GM23248 (cell line): Measurements from ENCODE around the gene SOX5. TPM values are rescaled to one million over a fixed set of nuclear protein-coding genes. Genes with fewer than 3 reads are reported as not detected.

ENCODE experiments used
- DNase-seq: peaks from one replicate; pipeline ENCODE4 v3.0.0-alpha.2; 2015
- H2AFZ ChIP-seq: fragments of 200-600 bp; sonication (generic); 2 replicates; pipeline ENCODE4 v1.6.1; 2016; ENCODE audit warnings: antibody characterized with exemption
- H3F3A ChIP-seq: fragments of 200-600 bp; sonication (generic); 2 replicates; pipeline ENCODE4 v1.6.1; 2016; ENCODE audit warnings: mild to moderate bottlenecking, antibody characterized with exemption, mixed run types; ENCODE audit not compliant: insufficient read depth
- H3K27ac ChIP-seq: fragments of 200-600 bp; sonication (generic); 2 replicates; pipeline ENCODE4 v1.5.1; 2016; ENCODE audit warnings: mild to moderate bottlenecking
- H3K27me3 ChIP-seq: fragments of 200-600 bp; sonication (generic); replicated peaks from 2 replicates; pipeline ENCODE4 v1.6.1; 2016; ENCODE audit warnings: mild to moderate bottlenecking; ENCODE audit not compliant: insufficient read depth
- H3K36me3 ChIP-seq: fragments of 200-600 bp; sonication (generic); 2 replicates; pipeline ENCODE4 v1.6.1; 2016; ENCODE audit warnings: low read depth, mild to moderate bottlenecking
- H3K4me1 ChIP-seq: fragments of 200-600 bp; sonication (generic); 2 replicates; pipeline ENCODE4 v1.6.1; 2016; ENCODE audit warnings: mild to moderate bottlenecking; ENCODE audit not compliant: insufficient read depth
- H3K4me2 ChIP-seq: fragments of 200-600 bp; sonication (generic); one replicate; pipeline ENCODE4 v1.6.1; 2016; ENCODE audit warnings: mild to moderate bottlenecking; ENCODE audit not compliant: unreplicated experiment
- H3K4me3 ChIP-seq: fragments of 200-600 bp; sonication (generic); 2 replicates; pipeline ENCODE4 v1.5.1; 2016; ENCODE audit warnings: mild to moderate bottlenecking
- H3K79me2 ChIP-seq: fragments of 200-600 bp; sonication (generic); 2 replicates; pipeline ENCODE4 v1.6.1; 2016; ENCODE audit warnings: mild to moderate bottlenecking; ENCODE audit not compliant: insufficient read depth
- H3K9ac ChIP-seq: fragments of 200-600 bp; sonication (generic); 2 replicates; pipeline ENCODE4 v1.6.1; 2016; ENCODE audit warnings: mild to moderate bottlenecking
- H3K9me2 ChIP-seq: fragments of 200-600 bp; sonication (generic); 2 replicates; pipeline ENCODE4 v1.6.1; 2016; ENCODE audit warnings: mixed run types, mild to moderate bottlenecking, moderate library complexity; ENCODE audit not compliant: insufficient read depth
- H3K9me3 ChIP-seq: fragments of 200-600 bp; sonication (generic); one replicate; pipeline ENCODE4 v1.6.1; 2017; ENCODE audit warnings: low read depth
- H4K20me1 ChIP-seq: fragments of 200-600 bp; sonication (generic); 2 replicates; pipeline ENCODE4 v1.6.0; 2016; ENCODE audit not compliant: insufficient read depth
- EZH2 ChIP-seq: fragments of 200-600 bp; sonication (generic); IDR thresholded peaks from 2 replicates; pipeline ENCODE4 v1.6.1; 2018; ENCODE audit warnings: antibody characterized with exemption, mild to moderate bottlenecking; ENCODE audit not compliant: insufficient read depth, poor library complexity, severe bottlenecking
- EZH2phosphoT487 ChIP-seq: fragments of 200-600 bp; sonication (generic); IDR thresholded peaks from 2 replicates; pipeline ENCODE4 v1.6.1; 2018; ENCODE audit warnings: antibody characterized with exemption, moderate library complexity, mild to moderate bottlenecking, low read depth; ENCODE audit not compliant: insufficient read depth
- whole genome bisulfite sequencing, 2 experiments: methylation state at CpG; one replicate each; pipeline ENCODE4 v1.1.6; 2015 to 2017; ENCODE audit warnings: low lambda C conversion rate in 2 of 2, low coverage in 1 of 2; ENCODE audit errors: missing lambda C conversion rate in 2 of 2; 5-methylcytosine and 5-hydroxymethylcytosine counted together
- in situ Hi-C: fragments of 300-500 bp; cut with MboI; formaldehyde crosslinking; loops from 2 replicates; pipeline ENCODE4 v1.15.0; 2020
- polyA plus RNA-seq: library from polyadenylated mRNA; unstranded; fragments of >200 nt; fragmentation: Nextera tagmentation; extraction: Ambion mirVana; gene quantifications from 2 replicates; pipeline ENCODE4 v1.2.1, GENCODE V29; 2016
- total RNA-seq: library from RNA; depleted of rRNA; stranded (reverse); fragments of >200 nt; shearing (Covaris generic); gene quantifications from 2 replicates; pipeline ENCODE4 v1.2.3, GENCODE V29; 2014

Gene SOX5
- total and polyA plus RNA-seq, 2 experiments from 2014 or later, result not detected

GRCh38 chr12:23536293-23536692 is 413.2 kb downstream of the SOX5 start:
- H3K9ac ChIP-seq, result no peak overlapping the region
- in situ Hi-C loops, result no loop called here
- no peaks in the 10 kb centered on the region for H3K36me3 ChIP-seq
- H3K4me3 ChIP-seq, result no peak overlapping the region
- H3K9me2 ChIP-seq, result no peaks in the 10 kb centered on the region
- no peaks in the 10 kb centered on the region for H4K20me1 ChIP-seq
- H3K27ac ChIP-seq, result no peak overlapping the region
- no peaks in the 10 kb centered on the region for H3K4me1 ChIP-seq
- H3F3A ChIP-seq, result no peaks in the 10 kb centered on the region
- WGBS, 2 experiments, result 52 to 53% methylated on average over 7 of the region's 7 CpGs
- no peak overlapping the region for H2AFZ ChIP-seq
- H3K4me2 ChIP-seq, result no peak overlapping the region
- H3K27me3 ChIP-seq, result no peaks in the 10 kb centered on the region
- no peaks in the 10 kb centered on the region for H3K9me3 ChIP-seq
- no peak for DNase-seq
- TF ChIP-seq EZH2, result no peak
- no peak for TF ChIP-seq EZH2phosphoT487
- H3K79me2 ChIP-seq, result no peaks in the 10 kb centered on the region

GRCh38 chr12:23535441-23535840 is 414.0 kb downstream of the SOX5 start:
- no peak overlapping the region for H3K27ac ChIP-seq
- no peaks in the 10 kb centered on the region for H4K20me1 ChIP-seq
- H3K36me3 ChIP-seq, result no peaks in the 10 kb centered on the region
- H3K9me2 ChIP-seq, result no peaks in the 10 kb centered on the region
- WGBS, 2 experiments, result 17% methylated on average over 1 of the region's 1 CpG
- DNase-seq, result no peak
- H3K27me3 ChIP-seq, result no peaks in the 10 kb centered on the region
- TF ChIP-seq EZH2 (no peak), EZH2phosphoT487 (no peak)
- no peaks in the 10 kb centered on the region for H3F3A ChIP-seq
- no peak overlapping the region for H3K4me2 ChIP-seq
- H3K4me1 ChIP-seq, result no peaks in the 10 kb centered on the region
- H2AFZ ChIP-seq, result no peak overlapping the region
- H3K4me3 ChIP-seq, result no peak overlapping the region
- no peaks in the 10 kb centered on the region for H3K79me2 ChIP-seq
- no peaks in the 10 kb centered on the region for H3K9me3 ChIP-seq
- in situ Hi-C loops, result no loop called here
- H3K9ac ChIP-seq, result no peak overlapping the region

- Histone ChIP-seq H3K4me3 (no peak overlapping the region), H3K27me3 (no peaks in the 10 kb centered on the region), H4K20me1 (no peaks in the 10 kb centered on the region), H3K4me1 (no peaks in the 10 kb centered on the region), H2AFZ (no peak overlapping the region), H3K36me3 (no peaks in the 10 kb centered on the region), H3K27ac (no peak overlapping the region), H3K9me3 (no peaks in the 10 kb centered on the region), H3F3A (no peaks in the 10 kb centered on the region), H3K79me2 (no peaks in the 10 kb centered on the region), H3K9me2 (no peaks in the 10 kb centered on the region), H3K4me2 (no peak overlapping the region), H3K9ac (no peak overlapping the region)
- in situ Hi-C loops, result no loop called here
- no peak for DNase-seq
- 41 to 52% methylated on average over 8 of the region's 8 CpGs for WGBS, 2 experiments
- no peak for TF ChIP-seq EZH2phosphoT487
- TF ChIP-seq EZH2, result no peak
Observed at GRCh38 chr12:23534196-23534595, 415.3 kb downstream of the SOX5 start.

- no peaks in the 10 kb centered on the region for H3K9me2 ChIP-seq
- no peak for DNase-seq
- WGBS, 2 experiments, result 25 to 37% methylated on average over 1 of the region's 1 CpG
- H3K4me2 ChIP-seq, result no peak overlapping the region
- H3K27ac ChIP-seq, result no peak overlapping the region
- H3K4me1 ChIP-seq, result no peaks in the 10 kb centered on the region
- H4K20me1 ChIP-seq, result no peaks in the 10 kb centered on the region
- H3K4me3 ChIP-seq, result no peak overlapping the region
- H3K9me3 ChIP-seq, result no peaks in the 10 kb centered on the region
- no peak overlapping the region for H2AFZ ChIP-seq
- H3K79me2 ChIP-seq, result no peaks in the 10 kb centered on the region
- in situ Hi-C loops, result no loop called here
- no peak for TF ChIP-seq EZH2
- no peak for TF ChIP-seq EZH2phosphoT487
- no peaks in the 10 kb centered on the region for H3F3A ChIP-seq
- no peak overlapping the region for H3K9ac ChIP-seq
- H3K27me3 ChIP-seq, result no peaks in the 10 kb centered on the region
- no peaks in the 10 kb centered on the region for H3K36me3 ChIP-seq
Observed at GRCh38 chr12:23533699-23534098, 415.8 kb downstream of the SOX5 start.

GRCh38 chr12:23533265-23533664 is 416.2 kb downstream of the SOX5 start:
- H3K4me3 ChIP-seq, result no peak overlapping the region
- H3K9ac ChIP-seq, result no peak overlapping the region
- no peaks in the 10 kb centered on the region for H3K4me1 ChIP-seq
- H3K9me3 ChIP-seq, result no peaks in the 10 kb centered on the region
- in situ Hi-C loops, result no loop called here
- no peak overlapping the region for H3K27ac ChIP-seq
- no peaks in the 10 kb centered on the region for H3K36me3 ChIP-seq
- DNase-seq, result no peak
- H3K27me3 ChIP-seq, result no peaks in the 10 kb centered on the region
- H2AFZ ChIP-seq, result no peak overlapping the region
- no peaks in the 10 kb centered on the region for H3F3A ChIP-seq
- no peaks in the 10 kb centered on the region for H3K9me2 ChIP-seq
- no peaks in the 10 kb centered on the region for H4K20me1 ChIP-seq
- no peaks in the 10 kb centered on the region for H3K79me2 ChIP-seq
- TF ChIP-seq EZH2 (no peak), EZH2phosphoT487 (no peak)
- H3K4me2 ChIP-seq, result no peak overlapping the region
